Measurements from ENCODE around the gene FHIP1A.

The FHIP1A gene

GRCh38 chr4:151458148-151458547 is 49.2 kb downstream of the FHIP1A start:
- no peak overlapping the region for H3K27ac ChIP-seq
- TF ChIP-seq ZFX (IDR thresholded peaks at IDR 0.05) (no peak), CTCF (conservative IDR thresholded peaks at IDR 0.05) (no peak)
